ENCODE data around the gene CSRNP2. TPM values are rescaled to one million over a fixed set of nuclear protein-coding genes. Genes with fewer than 3 reads are reported as not detected.
"Not testable (repeated sequence)": the region's sequence is repeated elsewhere in the genome, so short reads cannot be mapped to it uniquely, and the experiment has no call there.

The CSRNP2 gene
- total and polyA plus RNA-seq, 2 of the 8 experiments (the other 6 are each of a cell fraction or from before 2014, with no cell fraction given) = 13.7 to 34.0 TPM

DNA sequence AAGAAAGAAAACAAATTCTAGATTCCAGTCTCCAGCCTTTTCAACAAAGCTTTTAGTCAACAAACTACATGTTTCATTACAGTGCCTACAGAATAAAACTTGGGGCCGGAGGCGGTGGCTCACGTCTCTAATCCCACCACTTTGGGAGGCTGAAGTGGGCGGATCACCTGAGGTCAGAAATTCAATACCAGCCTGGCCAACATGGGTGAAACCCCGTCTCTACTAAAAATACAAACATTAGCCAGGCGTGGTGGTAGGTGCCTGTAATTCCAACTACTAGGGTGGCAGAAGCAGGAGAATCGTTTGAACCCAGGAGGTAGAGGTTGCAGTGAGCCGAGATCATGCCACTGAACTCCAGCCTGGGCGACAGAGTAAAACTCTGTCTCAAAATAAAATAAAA is 68.9 kb downstream of the CSRNP2 start:
- H4K8ac ChIP-seq (ENCODE audit: extremely low read depth, insufficient read depth, low read length); H3K4me3 ChIP-seq (ENCODE audit: extremely low read depth in 1 of 4, insufficient read depth in 2 of 4, low read depth in 3 of 4, low read length in 4 of 4); H3K4me2 ChIP-seq (ENCODE audit: insufficient read depth in 1 of 2, low read depth in 2 of 2, low read length in 2 of 2); H3K36me3 ChIP-seq (ENCODE audit: control insufficient read depth in 2 of 4, insufficient read depth in 4 of 4, low read length in 3 of 4); H3K56ac ChIP-seq (replicated peaks; ENCODE audit: insufficient read length, low read depth, low read length); H2BK5ac ChIP-seq (ENCODE audit: low read depth, low read length); H3K9me3 ChIP-seq (ENCODE audit: insufficient read depth in 2 of 2, low read depth in 1 of 2, low read length in 1 of 2); H3K4me1 ChIP-seq (replicated peaks in 1 of 4; ENCODE audit: control insufficient read depth in 3 of 4, insufficient read depth in 4 of 4, low read length in 3 of 4); H3K23me2 ChIP-seq (ENCODE audit: low read depth, low read length); DNase-seq (ENCODE audit: low read depth in 1 of 2, low spot score in 2 of 2); H2BK15ac ChIP-seq (ENCODE audit: low read length); H2BK20ac ChIP-seq (ENCODE audit: low read length); FAIRE-seq; H3K79me1 ChIP-seq (ENCODE audit: low read depth, low read length); H4K5ac ChIP-seq (ENCODE audit: insufficient read length, low read depth, low read length); H2BK12ac ChIP-seq (ENCODE audit: low read depth, low read length); H2BK120ac ChIP-seq (replicated peaks; ENCODE audit: low read depth, low read length); H3K9ac ChIP-seq (replicated peaks in 1 of 4; ENCODE audit: extremely low read depth in 1 of 4, low read depth in 3 of 4, low read length in 3 of 4); H3K27ac ChIP-seq (ENCODE audit: low read depth, low read length); H2AK5ac ChIP-seq (ENCODE audit: low read depth, low read length); H3K27me3 ChIP-seq (replicated peaks in 1 of 4; ENCODE audit: control insufficient read depth in 3 of 4, extremely low read depth in 1 of 4, insufficient read depth in 3 of 4, low read length in 3 of 4); H2AFZ ChIP-seq (ENCODE audit: low read length); H3K4ac ChIP-seq (replicated peaks; ENCODE audit: insufficient read length, low read depth, low read length); H4K20me1 ChIP-seq (replicated peaks in 1 of 2; ENCODE audit: control insufficient read depth in 1 of 2, insufficient read depth in 2 of 2, low read length in 2 of 2); H3K18ac ChIP-seq (ENCODE audit: extremely low read depth, low read length); H3K23ac ChIP-seq (ENCODE audit: insufficient read length); H3K14ac ChIP-seq (ENCODE audit: insufficient read length); H4K91ac ChIP-seq (replicated peaks; ENCODE audit: insufficient read length, low read length): not testable (repeated sequence)
- 89% methylated on average over 9 of the region's 9 CpGs; no CpG with 5 or more reads in 1 of the 2 experiments for WGBS, 2 experiments (ENCODE audit: extremely low coverage in 1 of 2, insufficient coverage in 1 of 2, insufficient read length in 1 of 2, insufficient replicate concordance in 2 of 2, low coverage in 1 of 2, low lambda C conversion rate in 2 of 2, missing lambda C conversion rate in 1 of 2)
- H3K79me2 ChIP-seq (ENCODE audit: control insufficient read depth in 1 of 2, insufficient read depth in 2 of 2, low read length in 2 of 2) = peaks cover 0 to 65% of the 10 kb centered on the region in 2 experiments; a peak in 2 of 4 replicates
- CTCF ChIA-PET (ENCODE audit: partially characterized antibody) = interaction anchor here (0.5 kb wide), 1 partner anchor 1204 kb away, joined by 4 read pairs; no protein-coding TSS in a partner anchor
- POLR2A ChIA-PET (ENCODE audit: partially characterized antibody) = interaction anchor here (0.8 to 3.3 kb wide), 2 partner anchors 12 to 15 kb away, joined by 3 to 12 read pairs; partner anchors contain the start of gene SLC11A2
